HUES6 (cell line): ENCODE results near the gene FTSJ3.
"Not testable (repeated sequence)": the region's sequence is repeated elsewhere in the genome, so short reads cannot be mapped to it uniquely, and the experiment has no call there.

ENCODE experiments used
- H3K27ac ChIP-seq: 2 replicates; pipeline ENCODE4 v1.7.0; 2013; ENCODE audit warnings: low read depth, mild to moderate bottlenecking, low read length, inconsistent platforms
- H3K27me3 ChIP-seq: 2 replicates; pipeline ENCODE4 v1.6.1; 2013; ENCODE audit warnings: low read length; ENCODE audit not compliant: control insufficient read depth, insufficient read depth
- H3K36me3 ChIP-seq: 2 replicates; pipeline ENCODE4 v1.6.1; 2013; ENCODE audit warnings: low read length; ENCODE audit not compliant: control insufficient read depth, insufficient read depth
- H3K4me1 ChIP-seq: 2 replicates; pipeline ENCODE4 v1.6.1; 2013; ENCODE audit warnings: low read length; ENCODE audit not compliant: control insufficient read depth, insufficient read depth
- H3K4me3 ChIP-seq: 2 replicates; pipeline ENCODE4 v1.5.1; 2013; ENCODE audit warnings: low read depth, low read length
- H3K9ac ChIP-seq: one replicate; pipeline ENCODE4 v1.6.1; 2013; ENCODE audit warnings: mild to moderate bottlenecking, low read length
- H3K9me3 ChIP-seq: 2 replicates; pipeline ENCODE4 v1.6.1; 2013; ENCODE audit warnings: low read depth, low read length; ENCODE audit not compliant: control insufficient read depth, insufficient read depth

FTSJ3 gene

DNA sequence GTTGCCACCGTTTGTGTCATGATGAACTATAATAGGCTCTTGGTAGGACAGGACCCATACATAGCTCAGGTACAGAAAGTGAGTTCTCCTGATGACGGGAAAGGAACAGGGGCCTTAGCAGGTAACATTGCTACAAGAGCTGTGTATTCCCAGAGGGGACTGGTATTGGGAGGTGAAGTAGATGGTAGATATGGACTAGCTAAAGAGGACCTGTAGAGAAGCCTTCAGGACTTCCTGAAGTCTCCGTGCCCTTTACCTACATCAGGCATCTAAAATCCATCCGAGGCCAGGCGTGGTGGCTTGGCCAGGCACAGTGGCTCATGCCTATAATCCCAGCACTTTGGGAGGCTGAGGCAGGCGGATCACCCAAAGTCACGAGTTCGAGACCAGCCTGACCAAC is 27.7 kb upstream of the FTSJ3 start:
- Histone ChIP-seq H3K27me3 (peaks cover 14% of the 10 kb centered on the region; the same call in 1 of the 2 replicates), H3K36me3 (no peaks in the 10 kb centered on the region), H3K4me3 (no peak overlapping the region), H3K27ac (no peak overlapping the region), H3K4me1 (no peaks in the 10 kb centered on the region), H3K9me3 (no peaks in the 10 kb centered on the region), H3K9ac (no peak overlapping the region)

DNA sequence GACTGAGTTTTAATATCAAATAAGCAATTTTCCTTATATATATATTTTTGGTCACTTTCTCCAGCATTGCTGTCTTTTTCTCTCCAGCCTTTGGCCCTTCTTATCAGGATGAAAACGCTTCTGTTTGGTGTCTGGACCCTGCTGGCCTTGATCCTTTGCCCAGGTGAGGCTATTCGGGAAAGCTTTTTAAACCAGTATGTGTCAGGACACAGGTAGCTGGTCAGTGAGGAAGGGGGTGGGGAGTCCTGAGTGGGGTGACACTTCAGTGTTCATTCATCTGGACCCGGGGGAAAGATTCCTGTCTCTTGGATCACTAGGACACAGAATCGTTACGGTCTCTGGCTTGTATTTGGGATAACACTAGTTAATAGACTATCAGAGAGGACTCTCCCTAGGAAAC is 27.2 kb upstream of the FTSJ3 start:
- no peaks in the 10 kb centered on the region for H3K4me1 ChIP-seq
- no peaks in the 10 kb centered on the region for H3K36me3 ChIP-seq
- H3K27ac ChIP-seq: no peak overlapping the region
- H3K9ac ChIP-seq: no peak overlapping the region
- H3K9me3 ChIP-seq: no peaks in the 10 kb centered on the region
- no peak overlapping the region for H3K4me3 ChIP-seq
- H3K27me3 ChIP-seq: peaks cover 13% of the 10 kb centered on the region

DNA sequence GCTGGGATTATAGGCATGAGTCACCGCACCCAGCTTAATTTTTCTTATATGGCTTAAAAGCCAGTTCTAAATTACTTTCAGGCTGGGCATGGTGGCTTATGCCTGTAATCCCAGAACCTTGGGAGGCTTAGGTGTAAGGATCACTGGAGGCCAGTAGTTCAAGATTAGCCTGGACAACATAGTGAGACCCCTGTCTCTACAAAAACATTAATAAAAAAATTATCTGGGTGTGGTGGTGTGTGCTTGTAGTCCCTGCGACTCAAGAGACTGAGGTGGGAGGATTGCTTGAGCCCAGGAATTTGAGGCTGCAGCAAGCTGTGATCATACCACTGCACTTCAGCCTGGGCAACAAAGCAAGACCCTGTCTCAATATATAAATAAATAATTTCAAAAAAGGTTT is 25.8 kb upstream of the FTSJ3 start:
- Histone ChIP-seq H3K27ac (no peak overlapping the region), H3K4me1 (no peaks in the 10 kb centered on the region), H3K4me3 (no peak overlapping the region), H3K27me3 (peaks cover 10% of the 10 kb centered on the region), H3K9ac (no peak overlapping the region), H3K9me3 (no peaks in the 10 kb centered on the region; the same call in 1 of the 2 replicates), H3K36me3 (no peaks in the 10 kb centered on the region)

- Histone ChIP-seq H3K27me3 (peaks cover 18% of the 10 kb centered on the region), H3K36me3 (no peaks in the 10 kb centered on the region), H3K4me3 (no peak overlapping the region), H3K4me1 (no peaks in the 10 kb centered on the region), H3K9me3 (no peaks in the 10 kb centered on the region; the same call in 1 of the 2 replicates), H3K9ac (no peak overlapping the region), H3K27ac (no peak overlapping the region)
These were observed 22.9 kb upstream of the FTSJ3 start for GRCh38 chr17:63850401-63850800.

- Histone ChIP-seq H3K27ac (peak overlapping the region; percentile 62; the same call in 1 of the 2 replicates), H3K4me1 (peaks cover 2% of the 10 kb centered on the region; the same call in 1 of the 2 replicates), H3K36me3 (no peaks in the 10 kb centered on the region), H3K9ac (peak overlapping the region; percentile 90), H3K9me3 (no peaks in the 10 kb centered on the region; the same call in 1 of the 2 replicates), H3K4me3 (peak overlapping the region; percentile 48), H3K27me3 (peaks cover 18% of the 10 kb centered on the region)
These were observed 21.6 kb upstream of the FTSJ3 start for GRCh38 chr17:63848834-63849689.

DNA sequence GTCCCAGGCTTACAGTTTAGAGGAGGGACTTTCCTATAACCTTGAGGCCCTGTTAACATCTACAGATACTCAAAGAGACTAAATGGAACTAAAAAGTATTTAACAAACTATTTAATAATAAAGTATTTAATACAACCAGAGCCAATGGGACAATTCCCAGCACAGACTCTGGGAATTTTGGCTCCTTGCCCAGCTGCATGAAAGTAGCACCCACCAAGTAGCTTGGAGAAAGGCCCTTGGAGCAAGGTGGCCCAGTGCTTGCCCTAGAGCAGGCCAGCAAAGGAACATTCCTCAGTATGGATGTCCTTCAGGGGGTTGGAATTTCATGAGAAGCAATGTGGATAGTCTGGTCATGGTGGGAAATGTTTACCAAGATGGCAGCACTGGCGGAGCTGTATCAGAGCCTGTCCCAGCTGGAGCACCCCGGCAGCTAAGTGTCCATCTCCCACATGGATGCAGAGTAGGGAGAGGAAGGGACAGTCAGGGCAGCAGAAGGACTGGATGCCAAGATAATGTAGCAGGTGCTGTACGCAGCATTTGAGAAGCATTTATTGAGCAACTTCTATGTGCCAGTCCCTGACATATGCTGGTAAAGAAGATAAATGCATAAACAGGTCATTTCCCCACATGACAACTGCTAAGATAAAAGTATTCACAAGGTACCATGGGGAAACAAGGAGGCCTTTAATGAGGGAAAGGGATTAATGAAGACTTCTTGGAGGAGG is 20.2 kb upstream of the FTSJ3 start:
- no peak overlapping the region for H3K27ac ChIP-seq
- no peak overlapping the region for H3K4me3 ChIP-seq
- peaks cover 18% of the 10 kb centered on the region for H3K27me3 ChIP-seq
- no peaks in the 10 kb centered on the region for H3K36me3 ChIP-seq
- H3K4me1 ChIP-seq: peaks cover 2% of the 10 kb centered on the region; the same call in 1 of the 2 replicates
- H3K9me3 ChIP-seq: no peaks in the 10 kb centered on the region; the same call in 1 of the 2 replicates
- H3K9ac ChIP-seq: no peak overlapping the region

DNA sequence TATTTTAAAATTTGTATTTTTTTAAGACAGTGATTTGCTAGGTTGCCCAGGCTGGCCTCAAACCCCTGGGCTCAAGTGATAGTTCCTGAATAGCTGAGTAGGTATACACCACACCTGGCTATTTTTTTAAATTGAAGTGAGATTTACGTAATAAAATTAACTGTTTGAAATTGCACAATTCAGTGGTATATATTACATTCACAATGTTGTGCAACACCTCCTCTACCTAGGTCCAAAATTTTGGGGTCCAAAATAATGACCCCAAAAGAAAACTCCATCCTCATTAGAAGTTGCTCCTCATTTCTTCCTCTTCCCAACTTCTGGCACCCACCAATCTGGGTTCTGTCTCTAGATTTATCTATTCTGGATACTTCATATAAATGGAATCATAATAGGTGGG is 18.0 kb upstream of the FTSJ3 start:
- Histone ChIP-seq H3K4me3 (no peak overlapping the region), H3K27ac (no peak overlapping the region), H3K27me3 (peaks cover 18% of the 10 kb centered on the region), H3K9me3 (no peaks in the 10 kb centered on the region; the same call in 1 of the 2 replicates), H3K9ac (no peak overlapping the region), H3K36me3 (no peaks in the 10 kb centered on the region), H3K4me1 (peaks cover 12% of the 10 kb centered on the region)

DNA sequence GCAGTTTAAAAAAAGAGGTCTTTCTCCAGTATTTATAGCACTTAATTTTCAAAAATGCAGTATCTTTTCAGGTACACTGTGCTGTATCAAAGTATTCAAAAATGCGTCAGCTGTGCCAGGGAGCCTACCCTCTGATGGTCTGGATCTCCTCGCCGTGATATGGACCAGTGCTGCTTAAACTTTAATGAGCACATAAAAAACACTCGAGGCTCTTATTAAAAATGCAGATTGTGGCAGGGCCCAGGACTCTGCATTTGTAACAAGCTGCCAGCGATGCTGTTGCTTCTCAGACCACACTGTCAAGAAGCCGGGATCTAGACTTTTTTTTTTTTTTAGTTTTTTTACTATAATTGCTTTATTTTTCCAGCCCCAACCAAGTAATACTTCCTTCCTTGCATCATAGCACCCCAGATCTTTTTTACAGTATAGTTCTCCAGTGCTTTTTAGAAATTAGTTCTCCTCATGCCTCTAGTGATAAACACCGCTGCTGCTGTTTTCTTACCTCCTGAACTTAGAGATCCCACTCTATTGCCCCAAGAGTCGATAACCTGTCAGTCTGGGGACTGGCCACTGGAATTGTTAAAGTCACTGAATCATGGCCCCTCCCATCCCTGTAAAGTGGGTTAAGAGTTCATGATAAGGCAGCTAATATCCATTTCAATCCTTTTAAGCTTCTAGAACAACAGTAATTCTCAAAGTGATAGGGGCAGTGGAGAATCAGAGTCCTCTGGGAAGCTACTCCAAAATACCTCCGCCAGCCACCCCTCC is 16.6 kb upstream of the FTSJ3 start:
- H3K9me3 ChIP-seq: no peaks in the 10 kb centered on the region; the same call in 1 of the 2 replicates
- peaks cover 10% of the 10 kb centered on the region for H3K27me3 ChIP-seq
- H3K36me3 ChIP-seq: no peaks in the 10 kb centered on the region
- peak overlapping the region; percentile 65; the same call in 1 of the 2 replicates for H3K4me3 ChIP-seq
- H3K9ac ChIP-seq: no peak overlapping the region
- peaks cover 21% of the 10 kb centered on the region for H3K4me1 ChIP-seq
- H3K27ac ChIP-seq: no peak overlapping the region

DNA sequence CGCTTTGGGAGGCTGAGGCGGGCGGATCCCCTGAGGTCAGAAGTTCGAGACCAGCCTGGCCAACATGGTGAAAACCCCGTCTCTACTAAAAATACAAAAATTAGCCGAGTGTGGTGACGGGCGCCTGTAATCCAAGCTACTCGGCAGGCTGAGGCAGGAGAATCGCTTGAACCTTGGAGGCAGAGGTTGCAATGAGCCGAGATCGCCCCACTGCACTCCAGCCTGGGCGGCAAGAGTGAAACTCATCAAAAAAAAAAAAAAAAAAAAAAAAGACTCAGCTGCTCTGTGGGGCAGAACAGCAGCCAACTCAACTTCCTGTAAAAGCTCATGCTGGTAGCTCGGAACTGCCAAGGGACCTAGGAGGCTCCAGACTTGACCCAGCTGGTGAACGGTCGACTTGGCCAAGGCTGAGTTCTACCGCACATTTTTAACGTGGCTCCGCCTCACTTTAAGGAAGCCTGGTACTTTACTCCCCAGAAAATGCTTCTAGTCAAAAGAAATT is 16.0 kb upstream of the FTSJ3 start:
- H3K9ac ChIP-seq: peak overlapping the region; percentile 41
- H3K4me1 ChIP-seq: peaks cover 28% of the 10 kb centered on the region
- H3K9me3 ChIP-seq, H3K27ac ChIP-seq, H3K36me3 ChIP-seq, H3K27me3 ChIP-seq: not testable (repeated sequence)
- peak overlapping the region; percentile 65 for H3K4me3 ChIP-seq

DNA sequence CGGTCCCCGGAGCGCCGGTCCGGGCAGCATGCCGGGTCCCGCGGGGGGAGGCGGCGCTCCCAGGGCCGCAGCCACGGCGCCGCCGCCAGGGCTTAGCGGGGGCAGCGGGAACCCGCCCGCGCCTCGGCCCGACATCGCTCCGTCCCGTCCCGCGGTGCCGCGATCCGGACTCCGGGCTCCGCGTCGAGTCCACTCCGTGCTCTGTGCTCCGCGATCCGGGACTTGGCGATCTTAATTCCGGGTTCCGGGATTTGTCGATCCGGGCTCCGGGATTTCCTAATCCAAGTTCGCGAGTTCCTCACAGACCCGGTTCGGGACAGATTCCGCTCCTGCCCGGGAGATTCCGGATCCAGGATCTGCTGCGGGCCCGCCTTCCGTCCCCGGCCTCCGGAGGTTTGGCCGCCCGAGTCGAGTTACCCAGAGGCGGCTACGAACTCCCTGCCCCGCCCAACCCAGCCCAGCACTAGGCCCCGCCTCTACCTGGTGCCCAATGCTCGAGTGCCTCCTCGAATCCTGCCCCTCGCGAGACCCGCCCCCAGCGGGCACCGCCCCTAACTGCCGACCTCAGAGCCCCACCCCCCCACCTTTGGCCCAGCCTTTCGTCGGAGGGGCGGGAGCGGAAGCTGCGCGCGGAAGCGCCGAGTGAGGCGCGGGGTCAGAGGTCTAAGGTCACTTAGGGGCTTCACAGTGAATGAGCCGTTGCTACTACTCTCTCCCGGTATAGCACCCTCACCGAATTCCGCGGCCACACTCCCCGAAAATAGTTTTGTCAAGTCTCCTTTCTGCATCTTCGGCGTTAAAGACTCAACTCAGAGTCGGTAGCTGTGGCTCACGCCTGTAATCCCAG is 15.3 kb upstream of the FTSJ3 start, which contains the start of gene SMARCD2:
Gene SMARCD2, minus strand, starts transcription at position 146 of the 847 bp plus-strand sequence. Its CDS starts 11 bp downstream, at position 135.
- Histone ChIP-seq H3K4me1 (peaks cover 31% of the 10 kb centered on the region), H3K9me3 (no peaks in the 10 kb centered on the region), H3K27me3 (peaks cover 2% of the 10 kb centered on the region; the same call in 1 of the 2 replicates), H3K27ac (peak within 1 kb of the TSS; percentile 50; the same call in 1 of the 2 replicates), H3K36me3 (no peaks in the 10 kb centered on the region), H3K4me3 (peak within 1 kb of the TSS; percentile 88), H3K9ac (peak within 1 kb of the TSS; percentile 87)
